Stomach smooth muscle (tissue), 2 donors: ENCODE results near the gene AMFR.
A peak's percentile ranks its signal among the peaks of the same experiment; 100 is the strongest.

Experiments
- H3K27ac ChIP-seq: one replicate; pipeline ENCODE4 v1.7.0; 2013; ENCODE audit warnings: mild to moderate bottlenecking, low read length, inconsistent platforms
- H3K27me3 ChIP-seq, 2 donors: one replicate each; pipeline ENCODE4 v1.7.0; 2013; ENCODE audit warnings: low read length in 2 of 2; ENCODE audit not compliant: insufficient read depth in 2 of 2, control insufficient read depth in 1 of 2
- H3K36me3 ChIP-seq, 2 donors: one replicate each; pipeline ENCODE4 v1.7.0; 2013; ENCODE audit warnings: low read length in 2 of 2; ENCODE audit not compliant: control insufficient read depth in 2 of 2, insufficient read depth in 2 of 2
- H3K4me1 ChIP-seq: one replicate; pipeline ENCODE4 v1.7.0; 2013; ENCODE audit warnings: low read length; ENCODE audit not compliant: control insufficient read depth, insufficient read depth
- H3K4me3 ChIP-seq, 2 donors: one replicate each; pipeline ENCODE4 v1.7.0; 2013; ENCODE audit warnings: low read length in 2 of 2
- H3K9ac ChIP-seq, 2 donors: one replicate each; pipeline ENCODE4 v1.7.0; 2013; ENCODE audit warnings: low read length in 2 of 2, mild to moderate bottlenecking in 1 of 2
- H3K9me3 ChIP-seq, 2 donors: one replicate each; pipeline ENCODE4 v1.7.0; 2013; ENCODE audit warnings: low read length in 2 of 2; ENCODE audit not compliant: control insufficient read depth in 2 of 2
- donor health status: healthy.
- donor health status: Pancreatic carcinoma.

The AMFR gene

DNA sequence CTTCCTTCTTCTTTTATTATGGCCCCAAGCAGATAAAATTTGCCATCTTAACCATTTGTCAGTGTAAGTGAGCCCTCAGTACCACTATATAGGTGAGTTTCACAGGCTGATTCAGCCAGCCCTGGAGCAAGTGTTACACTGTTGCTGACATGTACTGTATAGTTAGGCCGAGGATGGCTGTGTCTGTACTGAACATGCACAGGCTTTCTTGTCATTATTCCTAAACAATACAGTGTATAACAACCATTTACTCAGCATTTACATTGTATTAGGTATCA lies 53.7 kb downstream of the AMFR start:
- Histone ChIP-seq H3K9me3 (no peaks in the 10 kb centered on the region), H3K4me1 (peaks cover 15% of the 10 kb centered on the region), H3K27ac (peak overlapping the region; percentile 69), H3K27me3 (no peaks in the 10 kb centered on the region), H3K9ac (no peak overlapping the region), H3K36me3 (peaks cover 18 to 28% of the 10 kb centered on the region in 2 donors), H3K4me3 (no peak overlapping the region)

DNA sequence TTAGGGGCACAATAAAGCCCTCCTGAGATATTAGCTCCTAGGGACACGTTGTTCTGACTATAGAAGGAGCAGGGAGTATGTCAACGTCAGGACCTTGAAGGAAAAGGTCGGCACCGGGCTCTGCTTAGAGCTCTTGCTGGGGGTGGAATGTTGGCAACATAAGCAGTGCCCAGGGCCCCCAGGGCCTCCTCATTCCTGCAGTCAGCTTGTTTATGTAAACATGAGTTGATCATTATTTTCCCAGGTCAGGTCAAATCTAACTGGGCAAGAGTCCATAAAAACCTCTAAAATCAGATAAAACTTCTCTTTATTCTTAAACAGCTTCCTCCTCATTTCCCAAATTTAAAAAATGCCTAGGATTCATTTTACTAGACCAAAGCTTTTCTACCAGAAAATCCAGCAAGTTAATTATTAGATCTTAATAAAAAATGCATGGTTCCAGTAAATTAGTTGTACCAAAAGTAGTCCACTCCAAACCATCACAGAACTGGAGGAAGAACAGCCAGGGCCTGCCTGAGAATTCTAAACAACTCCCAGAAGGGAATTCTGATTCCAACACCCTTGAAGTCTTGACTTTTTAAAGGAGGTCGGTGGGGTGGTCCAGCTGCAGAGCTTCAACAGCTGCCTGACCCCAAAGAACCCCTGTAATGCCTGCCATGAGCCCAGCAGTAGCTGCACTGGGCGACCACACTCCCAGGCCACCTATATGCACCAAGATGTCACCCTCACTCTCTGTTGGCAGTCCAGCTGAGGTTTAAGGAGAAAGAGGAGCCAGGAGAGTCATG lies 54.3 kb downstream of the AMFR start:
- Histone ChIP-seq H3K27me3 (no peaks in the 10 kb centered on the region), H3K27ac (peak overlapping the region; percentile 69), H3K4me1 (peaks cover 15% of the 10 kb centered on the region), H3K9ac (no peak overlapping the region), H3K9me3 (no peaks in the 10 kb centered on the region), H3K4me3 (no peak overlapping the region), H3K36me3 (peaks cover 21 to 29% of the 10 kb centered on the region in 2 donors)

DNA sequence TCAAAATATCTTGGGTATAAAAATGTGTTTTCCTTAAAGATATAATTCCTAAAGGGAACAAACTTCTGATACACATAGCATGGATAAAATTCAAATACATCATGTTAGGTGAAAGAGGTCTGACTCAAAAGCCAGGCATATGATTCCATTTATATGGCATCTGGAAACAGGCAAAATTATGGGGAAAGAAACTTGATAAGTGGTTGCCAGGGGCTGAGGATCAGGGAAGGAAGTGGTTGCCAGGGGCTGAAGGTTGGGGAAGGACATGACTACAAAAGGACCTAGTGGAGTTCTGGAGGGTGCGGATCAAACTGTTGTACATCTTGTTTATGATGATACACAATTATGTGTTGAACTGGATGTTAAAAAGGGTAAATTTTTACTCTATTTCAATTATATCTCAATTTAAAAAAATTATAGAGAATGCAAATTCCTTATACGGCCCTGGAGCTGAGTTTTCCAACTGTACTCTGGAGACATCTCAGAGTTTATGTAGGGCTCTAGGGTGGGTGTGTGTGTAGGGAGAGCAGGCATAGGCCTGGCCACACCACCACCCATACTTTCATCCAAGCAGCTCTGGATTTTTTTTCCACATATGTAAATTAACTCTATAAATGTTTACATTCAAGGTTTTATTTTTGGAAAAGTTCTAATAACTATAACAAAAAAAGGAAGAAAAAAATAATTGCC lies 55.0 kb downstream of the AMFR start:
- Histone ChIP-seq H3K9ac (no peak overlapping the region), H3K4me3 (no peak overlapping the region), H3K9me3 (no peaks in the 10 kb centered on the region), H3K36me3 (peaks cover 22 to 32% of the 10 kb centered on the region in 2 donors), H3K27ac (peak overlapping the region; percentile 69), H3K27me3 (no peaks in the 10 kb centered on the region), H3K4me1 (peaks cover 15% of the 10 kb centered on the region)

DNA sequence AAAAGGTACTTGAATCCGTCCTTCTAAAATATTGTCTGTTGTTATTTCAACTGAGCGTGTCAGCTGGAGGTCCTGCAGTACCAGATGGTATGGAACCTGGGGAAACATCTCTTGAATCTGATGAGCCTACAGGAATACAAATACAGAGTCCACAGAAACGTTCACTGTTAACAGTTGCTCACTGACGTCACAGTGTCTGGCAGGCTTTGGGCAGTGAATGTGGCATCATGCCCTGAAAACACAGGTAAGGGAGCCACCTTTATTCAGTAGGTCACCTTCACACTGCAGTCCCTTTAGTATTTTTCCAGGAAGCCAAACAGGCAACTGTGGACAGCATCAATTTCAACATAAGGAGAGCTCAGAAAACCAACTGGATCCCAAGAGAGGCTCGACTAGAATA lies 56.1 kb downstream of the AMFR start:
- no peaks in the 10 kb centered on the region for H3K27me3 ChIP-seq

DNA sequence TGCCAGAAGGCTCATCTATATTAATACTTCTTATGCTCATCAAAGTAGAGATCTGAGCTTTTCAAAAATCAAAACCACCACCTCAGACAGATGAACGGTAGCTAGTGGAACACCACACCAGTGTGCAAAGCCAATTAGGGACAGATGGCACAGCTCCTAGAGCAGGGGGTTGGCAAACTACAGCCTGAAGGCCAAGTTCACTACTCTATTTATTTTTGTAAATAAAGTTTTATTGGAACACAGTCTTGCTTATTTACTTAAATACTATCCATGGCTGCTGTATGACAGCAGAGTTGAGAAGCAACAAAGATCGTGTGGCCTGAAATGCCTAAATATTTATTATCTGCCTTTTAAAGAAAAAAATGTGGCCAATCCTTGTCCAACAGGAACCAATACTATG lies 56.8 kb downstream of the AMFR start:
- Histone ChIP-seq H3K9me3 (no peaks in the 10 kb centered on the region), H3K9ac (no peak overlapping the region), H3K4me1 (peaks cover 15% of the 10 kb centered on the region), H3K27ac (no peak overlapping the region), H3K4me3 (no peak overlapping the region), H3K27me3 (no peaks in the 10 kb centered on the region), H3K36me3 (peaks cover 31 to 35% of the 10 kb centered on the region in 2 donors)

More for the DNA sequence above, 56.1 kb downstream of the AMFR start:
- Histone ChIP-seq H3K9me3 (no peaks in the 10 kb centered on the region), H3K4me3 (no peak overlapping the region), H3K4me1 (peaks cover 15% of the 10 kb centered on the region), H3K9ac (no peak overlapping the region), H3K27ac (no peak overlapping the region), H3K36me3 (peaks cover 25 to 28% of the 10 kb centered on the region in 2 donors)

DNA sequence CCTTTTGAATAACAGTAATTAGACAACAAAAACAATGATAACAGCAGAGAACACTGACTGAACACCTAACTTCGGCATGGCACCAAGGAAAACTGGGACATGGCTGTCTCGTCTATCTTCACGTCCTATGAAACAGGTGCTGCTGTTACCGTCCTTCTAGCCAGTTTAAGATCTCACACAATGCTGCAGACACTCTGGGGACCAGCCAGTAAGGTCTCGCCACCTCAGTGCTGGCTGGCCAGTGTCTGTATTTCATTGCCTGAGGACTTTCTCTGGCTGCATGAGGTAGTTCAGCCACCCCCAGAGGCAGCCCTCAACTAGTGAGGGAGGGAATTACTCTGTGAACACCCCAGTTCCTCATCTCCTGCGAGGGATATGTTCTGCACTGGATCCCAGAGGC lies 57.6 kb downstream of the AMFR start:
- Histone ChIP-seq H3K27ac (no peak overlapping the region), H3K9ac (no peak overlapping the region), H3K9me3 (no peaks in the 10 kb centered on the region), H3K27me3 (no peaks in the 10 kb centered on the region), H3K4me1 (peaks cover 15% of the 10 kb centered on the region), H3K36me3 (peaks cover 39 to 42% of the 10 kb centered on the region in 2 donors), H3K4me3 (no peak overlapping the region)

DNA sequence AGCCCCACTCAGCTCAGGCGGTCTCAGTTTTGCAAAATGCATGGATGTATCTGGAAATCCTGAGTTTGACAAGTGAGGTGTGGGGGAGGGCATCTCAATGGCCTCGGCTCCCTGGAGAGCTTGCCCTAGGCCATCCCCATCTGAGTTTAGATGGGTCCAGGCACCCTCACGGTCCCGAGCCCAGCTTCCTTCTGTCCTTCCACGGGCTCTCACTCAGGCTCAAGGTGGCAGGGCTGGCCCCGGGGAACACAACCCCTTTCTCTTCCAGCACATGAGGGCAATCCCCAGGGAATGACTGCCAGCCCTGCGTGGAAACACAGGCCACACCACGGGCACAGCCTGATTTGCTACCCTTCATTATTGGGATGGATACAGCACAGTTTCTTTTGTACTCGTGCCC lies 58.4 kb downstream of the AMFR start:
- Histone ChIP-seq H3K27me3 (no peaks in the 10 kb centered on the region), H3K4me1 (peaks cover 12% of the 10 kb centered on the region), H3K36me3 (peaks cover 44 to 51% of the 10 kb centered on the region in 2 donors), H3K27ac (no peak overlapping the region), H3K9ac (no peak overlapping the region), H3K4me3 (no peak overlapping the region), H3K9me3 (no peaks in the 10 kb centered on the region)

DNA sequence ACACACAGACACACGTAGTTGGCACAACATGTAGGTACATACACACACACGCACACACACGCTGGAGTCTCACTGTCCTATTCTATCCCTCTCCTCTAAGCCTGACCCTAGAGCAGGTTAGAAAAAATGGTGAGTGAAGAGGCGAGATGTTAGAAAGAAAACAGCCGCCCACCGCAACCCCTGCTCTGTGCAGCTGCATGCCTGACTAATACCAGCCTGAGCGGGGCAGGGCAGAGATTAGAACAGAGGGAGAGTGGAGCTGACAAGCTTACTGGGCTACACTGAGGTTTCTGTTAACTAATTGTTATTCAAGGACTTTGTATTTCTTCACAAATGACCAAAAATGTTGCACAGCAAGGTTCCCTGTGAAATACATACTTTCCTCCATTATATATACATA lies 59.8 kb downstream of the AMFR start:
- Histone ChIP-seq H3K4me3 (no peak overlapping the region), H3K9ac (no peak overlapping the region), H3K36me3 (peaks cover 44 to 49% of the 10 kb centered on the region in 2 donors), H3K4me1 (peaks cover 4% of the 10 kb centered on the region), H3K9me3 (no peaks in the 10 kb centered on the region), H3K27me3 (no peaks in the 10 kb centered on the region), H3K27ac (no peak overlapping the region)

DNA sequence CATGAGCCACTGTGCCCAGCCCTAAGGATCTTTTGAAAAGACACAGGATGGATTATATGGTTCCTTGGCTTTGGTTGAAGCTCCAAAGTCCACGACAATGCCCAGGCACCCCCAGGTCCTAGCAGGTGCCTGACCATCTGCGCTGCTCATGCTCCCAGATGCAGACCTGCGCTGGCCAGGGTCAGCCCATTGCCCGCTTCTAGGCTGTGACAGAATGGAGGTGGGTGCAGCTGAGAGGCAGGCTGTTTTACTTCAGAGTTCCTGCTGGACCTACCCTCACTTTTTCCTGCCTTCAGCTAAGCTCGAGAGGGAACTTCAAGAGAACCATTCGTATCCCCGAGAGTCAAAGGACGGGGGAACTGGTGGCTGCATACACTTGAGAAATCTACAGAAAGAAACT lies 60.5 kb downstream of the AMFR start:
- Histone ChIP-seq H3K4me1 (no peaks in the 10 kb centered on the region), H3K27me3 (no peaks in the 10 kb centered on the region), H3K36me3 (peaks cover 44 to 49% of the 10 kb centered on the region in 2 donors), H3K4me3 (no peak overlapping the region), H3K9me3 (no peaks in the 10 kb centered on the region), H3K27ac (no peak overlapping the region), H3K9ac (no peak overlapping the region)

DNA sequence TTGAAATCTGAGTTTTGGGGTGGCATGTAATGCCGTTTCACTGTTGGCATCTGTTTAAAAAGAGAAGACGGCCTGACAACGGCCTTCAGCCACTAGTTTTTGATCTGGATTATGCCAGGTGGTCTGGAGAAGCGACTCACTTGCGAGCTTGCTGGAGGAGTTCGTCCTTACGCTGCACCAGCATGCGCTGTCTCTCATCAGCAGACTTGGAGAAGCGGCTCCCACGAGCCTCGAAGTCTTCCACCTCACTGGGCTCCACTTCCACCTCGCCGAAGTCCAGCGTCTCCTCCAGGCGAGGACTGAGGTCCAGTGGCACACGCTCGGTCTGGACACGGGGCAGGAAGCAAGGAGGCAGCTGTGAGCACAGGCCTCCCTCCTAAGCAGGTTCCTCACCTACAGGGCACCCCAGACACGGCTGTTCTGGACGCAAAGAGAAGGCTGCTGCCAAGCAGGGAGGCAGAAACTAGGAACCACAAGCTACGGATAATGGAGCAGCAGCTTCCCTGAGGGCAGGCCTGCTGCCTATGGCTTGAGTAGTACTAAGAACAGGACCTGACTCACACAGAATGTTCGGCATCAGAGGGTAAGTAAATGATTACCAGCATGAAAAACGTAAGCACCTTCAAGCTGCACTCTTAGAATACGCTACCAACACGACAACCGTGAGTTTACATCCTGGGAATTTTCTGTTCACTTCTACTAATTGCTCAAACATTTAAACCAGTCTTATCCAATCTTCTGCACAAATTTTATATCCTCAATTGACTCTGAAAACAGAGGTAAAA lies 61.4 kb downstream of the AMFR start:
- no peak overlapping the region for H3K4me3 ChIP-seq
- no peaks in the 10 kb centered on the region for H3K4me1 ChIP-seq
- no peak overlapping the region for H3K9ac ChIP-seq
- no peak overlapping the region for H3K27ac ChIP-seq
- no peaks in the 10 kb centered on the region for H3K9me3 ChIP-seq
- peaks cover 41 to 45% of the 10 kb centered on the region in 2 donors for H3K36me3 ChIP-seq
- H3K27me3 ChIP-seq, result no peaks in the 10 kb centered on the region
